Skeletal muscle tissue (tissue), 4 donors: ENCODE data around the gene MESD. TPM values are rescaled to one million over a fixed set of nuclear protein-coding genes. Genes with fewer than 3 reads are reported as not detected.

Experiments used
- H3K27ac ChIP-seq: one replicate; pipeline ENCODE4 v1.7.0; 2013; ENCODE audit warnings: mild to moderate bottlenecking, low read depth, low read length, inconsistent platforms
- H3K27me3 ChIP-seq, 3 donors: one replicate each; pipeline ENCODE4 v1.7.0; 2013; ENCODE audit warnings: low read length in 3 of 3; ENCODE audit not compliant: control insufficient read depth in 3 of 3, insufficient read depth in 3 of 3
- H3K36me3 ChIP-seq, 3 donors: one replicate each; pipeline ENCODE4 v1.7.0; 2013; ENCODE audit warnings: low read length in 3 of 3; ENCODE audit not compliant: control insufficient read depth in 3 of 3, insufficient read depth in 3 of 3
- H3K4me1 ChIP-seq, 3 donors: one replicate each; pipeline ENCODE4 v1.7.0; 2013; ENCODE audit warnings: low read length in 3 of 3, mild to moderate bottlenecking in 3 of 3; ENCODE audit not compliant: control insufficient read depth in 3 of 3, insufficient read depth in 3 of 3
- H3K4me3 ChIP-seq, 3 donors: one replicate each; pipeline ENCODE4 v1.7.0; 2013; ENCODE audit warnings: low read length in 3 of 3
- H3K9ac ChIP-seq, 3 donors: one replicate each; pipeline ENCODE4 v1.7.0; 2013; ENCODE audit warnings: low read length in 3 of 3, mild to moderate bottlenecking in 3 of 3, moderate library complexity in 2 of 3, low read depth in 1 of 3
- H3K9me3 ChIP-seq, 3 donors: one replicate each; pipeline ENCODE4 v1.7.0; 2013; ENCODE audit warnings: low read length in 3 of 3; ENCODE audit not compliant: control insufficient read depth in 3 of 3
- total RNA-seq: library from RNA; depleted of rRNA; stranded (reverse); fragments of >200 nt; gene quantifications from one replicate; pipeline ENCODE4 v1.2.3, GENCODE V29; 2014
- donor health status: Osteomylitis.

MESD gene
- total RNA-seq, 1 donor from 2014 or later = 17.2 TPM

GRCh38 chr15:80982205-80982604 is 7.4 kb downstream of the MESD start:
- Histone ChIP-seq H3K27ac (no peak overlapping the region), H3K9me3 (no peaks in the 10 kb centered on the region), H3K4me1 (peaks cover 10 to 11% (median 10%) of the 10 kb centered on the region in 3 donors), H3K9ac (no peak overlapping the region), H3K4me3 (no peak overlapping the region), H3K36me3 (peaks cover 15 to 18% (median 15%) of the 10 kb centered on the region in 3 donors), H3K27me3 (no peaks in the 10 kb centered on the region)

GRCh38 chr15:80979538-80980200 is 9.9 kb downstream of the MESD start:
- Histone ChIP-seq H3K4me1 (peaks cover 0 to 5% (median 4%) of the 10 kb centered on the region in 3 donors), H3K4me3 (no peak overlapping the region), H3K9me3 (no peaks in the 10 kb centered on the region), H3K36me3 (peaks cover 15 to 18% (median 16%) of the 10 kb centered on the region in 3 donors), H3K27me3 (no peaks in the 10 kb centered on the region), H3K9ac (no peak overlapping the region), H3K27ac (no peak overlapping the region)

GRCh38 chr15:80978685-80979329 is 10.8 kb downstream of the MESD start:
- peaks cover 15 to 18% (median 16%) of the 10 kb centered on the region in 3 donors for H3K36me3 ChIP-seq
- no peak overlapping the region for H3K4me3 ChIP-seq
- H3K4me1 ChIP-seq = peaks cover 0 to 5% (median 4%) of the 10 kb centered on the region in 3 donors
- H3K27me3 ChIP-seq = no peaks in the 10 kb centered on the region
- H3K9me3 ChIP-seq = no peaks in the 10 kb centered on the region
- no peak overlapping the region for H3K9ac ChIP-seq
- no peak overlapping the region for H3K27ac ChIP-seq

GRCh38 chr15:80977627-80978036 is 12.0 kb downstream of the MESD start:
- Histone ChIP-seq H3K9ac (no peak overlapping the region), H3K27ac (no peak overlapping the region), H3K9me3 (no peaks in the 10 kb centered on the region), H3K4me1 (peaks cover 0 to 5% (median 4%) of the 10 kb centered on the region in 3 donors), H3K4me3 (no peak overlapping the region), H3K27me3 (no peaks in the 10 kb centered on the region), H3K36me3 (peaks cover 15 to 18% (median 16%) of the 10 kb centered on the region in 3 donors)

GRCh38 chr15:80976851-80977250 is 12.8 kb downstream of the MESD start:
- no peaks in the 10 kb centered on the region for H3K9me3 ChIP-seq
- H3K27ac ChIP-seq = no peak overlapping the region
- no peak overlapping the region for H3K9ac ChIP-seq
- no peaks in the 10 kb centered on the region for H3K27me3 ChIP-seq
- H3K4me3 ChIP-seq = no peak overlapping the region
- peaks cover 15 to 18% (median 16%) of the 10 kb centered on the region in 3 donors for H3K36me3 ChIP-seq
- peaks cover 0 to 5% (median 4%) of the 10 kb centered on the region in 3 donors for H3K4me1 ChIP-seq

GRCh38 chr15:80974914-80975313 is 14.7 kb downstream of the MESD start:
- no peak overlapping the region for H3K4me3 ChIP-seq
- H3K4me1 ChIP-seq = peaks cover 0 to 5% (median 4%) of the 10 kb centered on the region in 3 donors
- H3K9me3 ChIP-seq = no peaks in the 10 kb centered on the region
- no peak overlapping the region for H3K27ac ChIP-seq
- peaks cover 12 to 18% (median 14%) of the 10 kb centered on the region in 3 donors for H3K36me3 ChIP-seq
- H3K9ac ChIP-seq = no peak overlapping the region
- H3K27me3 ChIP-seq = no peaks in the 10 kb centered on the region

- Histone ChIP-seq H3K36me3 (peaks cover 0 to 15% (median 2%) of the 10 kb centered on the region in 3 donors), H3K27ac (no peak overlapping the region), H3K4me3 (no peak overlapping the region)
Measured at GRCh38 chr15:80972276-80972675, 17.3 kb downstream of the MESD start.

GRCh38 chr15:80971143-80971542 is 18.5 kb downstream of the MESD start:
- no peak overlapping the region for H3K27ac ChIP-seq
- no peaks in the 10 kb centered on the region for H3K4me1 ChIP-seq
- H3K9ac ChIP-seq = no peak overlapping the region
- H3K9me3 ChIP-seq = no peaks in the 10 kb centered on the region
- no peak overlapping the region for H3K4me3 ChIP-seq
- H3K27me3 ChIP-seq = no peaks in the 10 kb centered on the region
- peaks cover 0 to 12% (median 2%) of the 10 kb centered on the region in 3 donors for H3K36me3 ChIP-seq

More at GRCh38 chr15:80972276-80972675, 17.3 kb downstream of the MESD start:
- Histone ChIP-seq H3K27me3 (no peaks in the 10 kb centered on the region), H3K9me3 (no peaks in the 10 kb centered on the region), H3K9ac (no peak overlapping the region), H3K4me1 (no peaks in the 10 kb centered on the region)

- Histone ChIP-seq H3K9ac (no peak overlapping the region), H3K4me3 (no peak overlapping the region), H3K27me3 (no peaks in the 10 kb centered on the region), H3K36me3 (peaks cover 0 to 12% (median 2%) of the 10 kb centered on the region in 3 donors), H3K27ac (no peak overlapping the region), H3K9me3 (no peaks in the 10 kb centered on the region), H3K4me1 (no peaks in the 10 kb centered on the region)
Measured at GRCh38 chr15:80970658-80971057, 19.0 kb downstream of the MESD start.

- Histone ChIP-seq H3K27ac (no peak overlapping the region), H3K36me3 (peaks cover 0 to 12% (median 2%) of the 10 kb centered on the region in 3 donors), H3K4me1 (no peaks in the 10 kb centered on the region), H3K4me3 (no peak overlapping the region), H3K9ac (no peak overlapping the region), H3K9me3 (no peaks in the 10 kb centered on the region), H3K27me3 (no peaks in the 10 kb centered on the region)
Measured at GRCh38 chr15:80970018-80970657, 19.5 kb downstream of the MESD start.
